Common myeloid progenitor, CD34-positive (primary cell): Measurements from ENCODE around the gene WAPL. TPM values are rescaled to one million over a fixed set of nuclear protein-coding genes. Genes with fewer than 3 reads are reported as not detected.
"Not testable (repeated sequence)": the region's sequence is repeated elsewhere in the genome, so short reads cannot be mapped to it uniquely, and the experiment has no call there.

Experiments used
- CTCF ChIA-PET: fragments of 350-600 bp; sonication (Branson Sonifier 250); formaldehyde crosslinking; loops from one replicate; lab custom pipeline; 2021; ENCODE audit warnings: antibody characterized with exemption; lab: Charles Lee
- POLR2A ChIA-PET: fragments of 350-600 bp; sonication (Branson Sonifier 250); formaldehyde crosslinking; loops from one replicate; lab custom pipeline; 2021; ENCODE audit warnings: antibody characterized with exemption; lab: Charles Lee
- DNase-seq, 3 donors: peaks; one replicate each; pipeline versions ENCODE4 v3.0.0 to v3.0.0-alpha.2; 2013
- H3K27ac ChIP-seq, 2 experiments: 1 replicate in 1 of 2; 2 replicates in 1 of 2; pipeline ENCODE4 v1.7.0; 2013; ENCODE audit warnings: inconsistent platforms in 2 of 2, low read length in 2 of 2, mild to moderate bottlenecking in 2 of 2, low read depth in 1 of 2, moderate library complexity in 1 of 2; ENCODE audit not compliant: severe bottlenecking in 2 of 2, insufficient read depth in 1 of 2, poor library complexity in 1 of 2
- H3K27me3 ChIP-seq, 5 experiments: replicated peaks in 2 of 5; 1 replicate in 3 of 5; 2 replicates in 2 of 5; pipeline versions ENCODE4 v1.6.1 to v1.7.0; 2013; ENCODE audit warnings: low read length in 4 of 5, mild to moderate bottlenecking in 2 of 5, moderate library complexity in 2 of 5, inconsistent platforms in 1 of 5; ENCODE audit not compliant: insufficient read depth in 5 of 5, control insufficient read depth in 4 of 5
- H3K36me3 ChIP-seq, 4 experiments: 1 replicate in 2 of 4; 2 replicates in 2 of 4; pipeline versions ENCODE4 v1.6.1 to v1.7.0; 2013; ENCODE audit warnings: low read length in 3 of 4, control low read depth in 1 of 4, mild to moderate bottlenecking in 1 of 4; ENCODE audit not compliant: control insufficient read depth in 4 of 4, insufficient read depth in 4 of 4
- H3K4me1 ChIP-seq, 4 experiments: 1 replicate in 3 of 4; 2 replicates in 1 of 4; pipeline versions ENCODE4 v1.6.1 to v1.7.1; 2013; ENCODE audit warnings: low read length in 3 of 4, mild to moderate bottlenecking in 3 of 4, control low read depth in 1 of 4, inconsistent platforms in 1 of 4, moderate library complexity in 1 of 4; ENCODE audit not compliant: control insufficient read depth in 4 of 4, insufficient read depth in 4 of 4; ENCODE audit errors: control extremely low read depth in 1 of 4
- H3K4me3 ChIP-seq, 7 experiments: 1 replicate in 4 of 7; 2 replicates in 3 of 7; pipeline versions ENCODE4 v1.5.1 to v1.7.0; 2013; ENCODE audit warnings: mild to moderate bottlenecking in 7 of 7, low read length in 6 of 7, moderate library complexity in 6 of 7, inconsistent platforms in 2 of 7, low read depth in 2 of 7, control low read depth in 1 of 7; ENCODE audit not compliant: insufficient read depth in 4 of 7, control insufficient read depth in 1 of 7; ENCODE audit errors: extremely low read depth in 1 of 7
- H3K9me3 ChIP-seq, 5 experiments: 1 replicate in 4 of 5; 2 replicates in 1 of 5; pipeline versions ENCODE4 v1.6.1 to v1.7.1; 2013; ENCODE audit warnings: low read length in 4 of 5, mild to moderate bottlenecking in 2 of 5, inconsistent platforms in 1 of 5, low read depth in 1 of 5, moderate library complexity in 1 of 5; ENCODE audit not compliant: control insufficient read depth in 4 of 5, insufficient read depth in 2 of 5; ENCODE audit errors: control extremely low read depth in 1 of 5
- WGBS: methylation state at CpG from one replicate; pipeline ENCODE4 v1.1.5; 2013; ENCODE audit not compliant: insufficient coverage; 5-methylcytosine and 5-hydroxymethylcytosine counted together
- polyA plus RNA-seq: library from polyadenylated mRNA; unstranded; fragments of 120-200 nt; gene quantifications from one replicate; pipeline ENCODE4 v1.2.1, GENCODE V29; 2013

WAPL gene, protein sequence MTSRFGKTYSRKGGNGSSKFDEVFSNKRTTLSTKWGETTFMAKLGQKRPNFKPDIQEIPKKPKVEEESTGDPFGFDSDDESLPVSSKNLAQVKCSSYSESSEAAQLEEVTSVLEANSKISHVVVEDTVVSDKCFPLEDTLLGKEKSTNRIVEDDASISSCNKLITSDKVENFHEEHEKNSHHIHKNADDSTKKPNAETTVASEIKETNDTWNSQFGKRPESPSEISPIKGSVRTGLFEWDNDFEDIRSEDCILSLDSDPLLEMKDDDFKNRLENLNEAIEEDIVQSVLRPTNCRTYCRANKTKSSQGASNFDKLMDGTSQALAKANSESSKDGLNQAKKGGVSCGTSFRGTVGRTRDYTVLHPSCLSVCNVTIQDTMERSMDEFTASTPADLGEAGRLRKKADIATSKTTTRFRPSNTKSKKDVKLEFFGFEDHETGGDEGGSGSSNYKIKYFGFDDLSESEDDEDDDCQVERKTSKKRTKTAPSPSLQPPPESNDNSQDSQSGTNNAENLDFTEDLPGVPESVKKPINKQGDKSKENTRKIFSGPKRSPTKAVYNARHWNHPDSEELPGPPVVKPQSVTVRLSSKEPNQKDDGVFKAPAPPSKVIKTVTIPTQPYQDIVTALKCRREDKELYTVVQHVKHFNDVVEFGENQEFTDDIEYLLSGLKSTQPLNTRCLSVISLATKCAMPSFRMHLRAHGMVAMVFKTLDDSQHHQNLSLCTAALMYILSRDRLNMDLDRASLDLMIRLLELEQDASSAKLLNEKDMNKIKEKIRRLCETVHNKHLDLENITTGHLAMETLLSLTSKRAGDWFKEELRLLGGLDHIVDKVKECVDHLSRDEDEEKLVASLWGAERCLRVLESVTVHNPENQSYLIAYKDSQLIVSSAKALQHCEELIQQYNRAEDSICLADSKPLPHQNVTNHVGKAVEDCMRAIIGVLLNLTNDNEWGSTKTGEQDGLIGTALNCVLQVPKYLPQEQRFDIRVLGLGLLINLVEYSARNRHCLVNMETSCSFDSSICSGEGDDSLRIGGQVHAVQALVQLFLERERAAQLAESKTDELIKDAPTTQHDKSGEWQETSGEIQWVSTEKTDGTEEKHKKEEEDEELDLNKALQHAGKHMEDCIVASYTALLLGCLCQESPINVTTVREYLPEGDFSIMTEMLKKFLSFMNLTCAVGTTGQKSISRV (N-terminal part only)
- 38.3 TPM for polyA plus RNA-seq

DNA sequence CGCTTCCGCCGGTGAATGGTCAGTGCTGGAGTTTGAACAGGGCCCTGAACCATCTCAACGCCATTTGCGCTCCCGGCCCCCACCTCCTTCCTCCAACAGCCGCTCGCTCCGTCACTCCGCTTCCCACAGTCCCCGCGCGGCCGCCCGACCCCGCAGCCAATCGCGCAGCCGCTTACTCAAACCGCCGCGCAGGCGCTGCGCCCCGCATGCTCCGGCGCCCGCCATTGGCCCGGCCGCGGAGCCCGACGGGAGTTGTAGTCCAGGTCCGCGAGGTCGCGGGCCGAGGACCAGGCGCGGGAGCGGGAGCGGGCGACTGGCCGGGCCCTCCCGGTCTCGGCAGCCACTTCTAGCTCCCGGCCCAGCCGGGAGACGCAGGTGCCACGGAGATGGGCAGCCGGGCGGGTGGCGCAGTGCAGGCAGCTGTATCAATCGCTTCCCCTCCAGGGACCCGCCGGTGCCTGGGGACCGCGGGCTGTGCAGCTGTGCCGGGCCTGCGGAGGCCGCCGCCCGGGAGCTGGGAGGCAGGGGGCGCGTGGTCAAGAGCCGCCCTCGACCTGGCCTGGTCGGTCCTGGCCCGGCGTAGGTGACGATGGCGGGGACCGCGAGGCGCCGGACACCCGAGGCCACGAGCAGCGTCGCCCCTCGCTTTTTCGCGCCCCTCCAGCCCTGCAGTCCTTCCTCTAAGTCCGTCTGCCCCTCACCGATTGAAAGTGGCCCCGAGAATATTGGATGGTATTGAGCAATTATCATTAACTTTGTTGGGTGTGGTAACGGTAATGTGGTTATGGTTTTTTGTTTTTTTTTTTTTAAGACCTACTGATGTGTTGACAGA lies at the start of gene WAPL:
Gene WAPL, minus strand, starts transcription at position 115 of the 832 bp plus-strand sequence. CDS start 3,723 bp downstream, outside the sequence.
- WGBS = under 1% methylated on average over 77 of the region's 87 CpGs
- POLR2A ChIA-PET = no interaction called here
- peak; percentile 93 to 96 (median 95) for DNase-seq
- H3K27me3 ChIP-seq = no peaks in the 10 kb centered on the region
- peaks cover 5 to 40% (median 21%) of the 10 kb centered on the region in 4 experiments for H3K4me1 ChIP-seq
- peak within 1 kb of the TSS; percentile 84 to 93 for H3K27ac ChIP-seq
- H3K9me3 ChIP-seq = no peaks in the 10 kb centered on the region
- H3K36me3 ChIP-seq = peaks cover 2 to 16% (median 4%) of the 10 kb centered on the region in 4 experiments
- CTCF ChIA-PET = no interaction called here
- peak within 1 kb of the TSS; percentile 84 to 95 (median 92) for H3K4me3 ChIP-seq

DNA sequence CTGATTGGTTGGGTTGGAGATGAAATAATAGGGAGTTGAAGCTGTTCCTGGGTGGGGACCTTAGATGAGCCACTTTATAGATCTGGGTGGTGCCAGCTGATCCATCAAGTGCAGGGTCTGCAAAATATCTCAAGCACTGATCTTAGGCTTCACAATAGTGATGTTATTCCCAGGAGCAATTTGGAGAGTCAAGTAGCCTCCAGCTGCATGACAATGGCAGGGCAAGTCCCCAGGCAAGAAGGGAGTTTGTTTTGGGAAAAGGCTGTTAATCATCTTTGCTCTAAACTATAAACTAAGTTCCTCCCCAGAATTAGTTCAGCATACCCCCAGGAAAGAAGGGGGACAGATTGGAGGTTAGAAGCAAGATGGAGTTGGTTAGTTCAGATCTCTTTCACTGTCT lies 47.7 kb upstream of the WAPL start:
- no peak overlapping the region for H3K4me3 ChIP-seq
- no peak for DNase-seq
- CTCF ChIA-PET = interaction anchor here (1.2 kb wide), 1 partner anchor 169 kb away, joined by 4 read pairs; no protein-coding TSS in a partner anchor
- no peaks in the 10 kb centered on the region for H3K4me1 ChIP-seq
- POLR2A ChIA-PET = no interaction called here
- H3K9me3 ChIP-seq = peaks cover 0 to 11% (median 3%) of the 10 kb centered on the region in 5 experiments
- H3K27me3 ChIP-seq = no peaks in the 10 kb centered on the region
- H3K27ac ChIP-seq = no peak overlapping the region
- H3K36me3 ChIP-seq = no peaks in the 10 kb centered on the region

DNA sequence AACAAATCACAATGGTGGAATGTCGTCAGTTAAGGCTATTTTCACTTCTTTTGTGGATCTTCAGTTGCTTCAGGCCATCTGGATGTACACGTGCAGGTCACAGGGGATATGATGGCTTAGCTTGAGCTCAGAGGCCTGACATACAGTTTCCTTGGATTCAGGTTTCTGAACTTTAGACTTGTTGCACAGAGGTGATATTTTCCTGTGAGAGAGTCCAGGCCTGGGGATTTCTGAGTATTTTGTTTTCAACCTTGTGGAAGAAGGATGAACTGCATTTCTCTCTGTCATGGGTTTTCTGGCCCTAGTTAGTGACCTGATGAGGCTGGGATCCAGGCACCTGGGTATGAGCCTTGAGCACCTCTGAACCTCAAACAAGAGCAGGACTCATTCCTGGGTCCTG lies 44.9 kb upstream of the WAPL start:
- H3K27me3 ChIP-seq, DNase-seq, H3K27ac ChIP-seq, H3K36me3 ChIP-seq, H3K4me1 ChIP-seq, CTCF ChIA-PET, H3K4me3 ChIP-seq, POLR2A ChIA-PET: not testable (repeated sequence)
- H3K9me3 ChIP-seq = peaks cover 0 to 11% (median 3%) of the 10 kb centered on the region in 5 experiments
- 94% methylated on average over 2 of the region's 2 CpGs for WGBS

DNA sequence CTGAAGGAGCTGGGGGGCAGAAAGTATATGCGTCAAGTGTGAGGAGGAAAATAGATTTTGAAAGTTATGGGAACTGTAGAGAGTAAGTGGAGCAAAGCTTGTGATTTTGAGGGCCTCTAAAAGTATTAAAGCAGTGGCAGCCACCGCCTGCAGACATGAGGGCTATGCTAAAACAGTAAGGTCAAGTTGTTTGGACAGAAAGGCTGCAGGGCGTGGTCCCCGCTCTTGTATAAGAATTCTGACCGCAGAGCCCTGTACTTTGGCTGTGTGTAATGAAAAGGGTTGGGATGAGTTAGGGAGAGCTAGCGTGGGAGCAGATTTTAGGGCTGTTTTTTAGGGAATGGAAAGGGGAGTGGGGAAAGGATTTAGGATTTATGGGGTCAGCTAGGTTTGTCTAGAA lies 41.7 kb upstream of the WAPL start:
- POLR2A ChIA-PET, H3K27me3 ChIP-seq, H3K27ac ChIP-seq, DNase-seq, H3K4me3 ChIP-seq, H3K36me3 ChIP-seq, H3K9me3 ChIP-seq, H3K4me1 ChIP-seq: not testable (repeated sequence)
- CTCF ChIA-PET = interaction anchor here (1.1 kb wide), 1 partner anchor 18 kb away, joined by 3 read pairs; no protein-coding TSS in a partner anchor
- WGBS = 81% methylated on average over 6 of the region's 6 CpGs

DNA sequence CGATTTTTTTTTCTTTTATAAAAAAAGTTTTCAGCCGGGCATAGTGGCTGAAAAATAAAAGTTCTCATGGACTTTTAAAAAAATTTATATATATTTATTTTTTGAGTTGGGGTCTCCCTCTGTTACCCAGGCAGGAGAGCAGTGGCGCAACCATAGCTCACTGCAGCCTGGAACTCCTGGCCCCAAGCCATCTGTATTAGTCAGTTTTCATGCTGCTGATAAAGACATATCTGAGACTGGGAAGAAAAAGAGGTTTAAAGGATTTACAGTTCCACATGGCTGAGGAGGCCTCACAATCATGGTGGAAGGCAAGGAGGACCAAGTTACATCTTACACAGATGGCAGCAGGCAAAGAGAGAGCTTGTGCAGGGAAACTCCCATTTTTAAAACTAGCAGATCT lies 37.1 kb upstream of the WAPL start:
- whole genome bisulfite sequencing = no CpG with 5 or more reads among the region's 3 CpGs
- CTCF ChIA-PET, H3K36me3 ChIP-seq, POLR2A ChIA-PET, H3K27ac ChIP-seq, H3K27me3 ChIP-seq, H3K4me3 ChIP-seq, H3K9me3 ChIP-seq, DNase-seq: not testable (repeated sequence)
- peaks cover 0 to 18% (median 9%) of the 10 kb centered on the region in 4 experiments for H3K4me1 ChIP-seq

DNA sequence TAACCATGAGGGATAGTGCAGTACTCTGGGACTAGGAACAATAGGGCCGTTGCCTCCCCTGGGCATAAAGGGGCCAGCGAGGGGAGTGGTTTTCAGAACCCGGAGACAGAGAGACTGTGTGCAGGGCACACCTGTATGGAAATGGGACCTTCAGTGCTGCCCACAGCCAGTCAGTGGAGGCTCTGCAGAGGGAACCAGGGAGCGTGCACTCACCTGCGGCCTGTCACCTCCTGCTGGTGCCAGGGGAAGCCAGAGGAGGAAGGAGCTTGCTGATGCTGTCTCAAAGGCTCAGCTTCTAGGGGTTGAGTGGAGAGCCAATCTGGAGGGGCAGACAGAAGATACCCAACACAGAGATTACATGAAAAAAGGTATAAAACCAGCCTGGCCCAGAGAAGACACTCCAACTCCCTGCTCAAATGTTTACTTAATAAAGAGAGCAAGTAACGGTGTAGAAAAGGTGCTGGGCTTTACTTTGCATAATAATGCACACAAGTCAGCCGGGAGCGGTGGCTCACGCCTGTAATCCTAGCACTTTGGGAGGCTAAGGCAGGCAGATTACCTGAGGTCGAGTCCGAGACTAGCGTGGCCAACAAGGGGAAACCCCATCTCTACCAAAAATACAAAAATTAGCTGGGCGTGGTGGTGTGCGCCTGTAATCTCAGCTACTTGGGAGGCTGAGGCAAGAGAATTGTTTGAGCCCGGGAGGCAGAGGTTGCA lies 35.5 kb upstream of the WAPL start:
- H3K4me3 ChIP-seq = no peak overlapping the region
- no peaks in the 10 kb centered on the region for H3K36me3 ChIP-seq
- DNase-seq = no peak
- 96% methylated on average over 10 of the region's 15 CpGs for WGBS
- H3K27me3 ChIP-seq = no peaks in the 10 kb centered on the region
- POLR2A ChIA-PET = interaction anchor here (0.9 kb wide), 1 partner anchor 20 kb away, joined by 5 read pairs; no protein-coding TSS in a partner anchor
- no peaks in the 10 kb centered on the region for H3K9me3 ChIP-seq
- no peak overlapping the region for H3K27ac ChIP-seq
- CTCF ChIA-PET = no interaction called here
- H3K4me1 ChIP-seq = peaks cover 0 to 18% (median 9%) of the 10 kb centered on the region in 4 experiments
